Measurements from ENCODE around the gene CACUL1.
"Not testable (repeated sequence)": the region's sequence is repeated elsewhere in the genome, so short reads cannot be mapped to it uniquely, and the experiment has no call there.

The CACUL1 gene

GRCh38 chr10:118746246-118746645, 8.5 kb downstream of the CACUL1 start:
- no peaks in the 10 kb centered on the region for H3K27me3 ChIP-seq (replicated peaks; ENCODE audit: control insufficient read depth, insufficient read depth, low read length)
- H3K4me3 ChIP-seq (replicated peaks; ENCODE audit: low read depth, low read length): no peak overlapping the region
- no peak for TF ChIP-seq CTCF (IDR thresholded peaks at IDR 0.05; ENCODE audit: insufficient read depth, low read length, poor library complexity, severe bottlenecking)
- DNase-seq (ENCODE audit: extremely low read depth, insufficient read length): no peak
- H3K36me3 ChIP-seq (ENCODE audit: control insufficient read depth, insufficient read depth, low read length): no peaks in the 10 kb centered on the region

- no peaks in the 10 kb centered on the region for H3K27me3 ChIP-seq (replicated peaks; ENCODE audit: control insufficient read depth, insufficient read depth, low read length)
- DNase-seq (ENCODE audit: extremely low read depth, insufficient read length): no peak
- no peak for TF ChIP-seq CTCF (IDR thresholded peaks at IDR 0.05; ENCODE audit: insufficient read depth, low read length, poor library complexity, severe bottlenecking)
- H3K4me3 ChIP-seq (replicated peaks; ENCODE audit: low read depth, low read length): no peak overlapping the region
- no peaks in the 10 kb centered on the region for H3K36me3 ChIP-seq (ENCODE audit: control insufficient read depth, insufficient read depth, low read length)
Measured at GRCh38 chr10:118745056-118745455, 9.7 kb downstream of the CACUL1 start.

- H3K4me3 ChIP-seq (replicated peaks; ENCODE audit: low read depth, low read length); H3K27me3 ChIP-seq (replicated peaks; ENCODE audit: control insufficient read depth, insufficient read depth, low read length); H3K36me3 ChIP-seq (ENCODE audit: control insufficient read depth, insufficient read depth, low read length); DNase-seq (ENCODE audit: extremely low read depth, insufficient read length): not testable (repeated sequence)
Measured at GRCh38 chr10:118744346-118744918, 10.3 kb downstream of the CACUL1 start.

GRCh38 chr10:118742782-118743181, 12.0 kb downstream of the CACUL1 start:
- Histone ChIP-seq H3K27me3 (replicated peaks; ENCODE audit: control insufficient read depth, insufficient read depth, low read length) (no peaks in the 10 kb centered on the region), H3K4me3 (replicated peaks; ENCODE audit: low read depth, low read length) (no peak overlapping the region), H3K36me3 (ENCODE audit: control insufficient read depth, insufficient read depth, low read length) (no peaks in the 10 kb centered on the region)
- no peak for TF ChIP-seq CTCF (IDR thresholded peaks at IDR 0.05; ENCODE audit: insufficient read depth, low read length, poor library complexity, severe bottlenecking)
- DNase-seq (ENCODE audit: extremely low read depth, insufficient read length): no peak

GRCh38 chr10:118742032-118742431, 12.7 kb downstream of the CACUL1 start:
- DNase-seq (ENCODE audit: extremely low read depth, insufficient read length): no peak
- H3K4me3 ChIP-seq (replicated peaks; ENCODE audit: low read depth, low read length): no peak overlapping the region
- no peaks in the 10 kb centered on the region for H3K36me3 ChIP-seq (ENCODE audit: control insufficient read depth, insufficient read depth, low read length)
- H3K27me3 ChIP-seq (replicated peaks; ENCODE audit: control insufficient read depth, insufficient read depth, low read length): no peaks in the 10 kb centered on the region
- TF ChIP-seq CTCF (IDR thresholded peaks at IDR 0.05; ENCODE audit: insufficient read depth, low read length, poor library complexity, severe bottlenecking): no peak

GRCh38 chr10:118738406-118738805, 16.4 kb downstream of the CACUL1 start:
- no peak for DNase-seq (ENCODE audit: extremely low read depth, insufficient read length)
- Histone ChIP-seq H3K4me3 (replicated peaks; ENCODE audit: low read depth, low read length) (no peak overlapping the region), H3K27me3 (replicated peaks; ENCODE audit: control insufficient read depth, insufficient read depth, low read length) (no peaks in the 10 kb centered on the region), H3K36me3 (ENCODE audit: control insufficient read depth, insufficient read depth, low read length) (no peaks in the 10 kb centered on the region)
- TF ChIP-seq CTCF (IDR thresholded peaks at IDR 0.05; ENCODE audit: insufficient read depth, low read length, poor library complexity, severe bottlenecking): no peak

Data from GM06990 (cell line).